Medulla oblongata (tissue), 1 donor: ENCODE measurements around the gene C1RL.

Experiments
- DNase-seq: peaks from one replicate; pipeline ENCODE4 v3.0.0-alpha.2; 2015; ENCODE audit errors: extremely low spot score

C1RL gene, protein sequence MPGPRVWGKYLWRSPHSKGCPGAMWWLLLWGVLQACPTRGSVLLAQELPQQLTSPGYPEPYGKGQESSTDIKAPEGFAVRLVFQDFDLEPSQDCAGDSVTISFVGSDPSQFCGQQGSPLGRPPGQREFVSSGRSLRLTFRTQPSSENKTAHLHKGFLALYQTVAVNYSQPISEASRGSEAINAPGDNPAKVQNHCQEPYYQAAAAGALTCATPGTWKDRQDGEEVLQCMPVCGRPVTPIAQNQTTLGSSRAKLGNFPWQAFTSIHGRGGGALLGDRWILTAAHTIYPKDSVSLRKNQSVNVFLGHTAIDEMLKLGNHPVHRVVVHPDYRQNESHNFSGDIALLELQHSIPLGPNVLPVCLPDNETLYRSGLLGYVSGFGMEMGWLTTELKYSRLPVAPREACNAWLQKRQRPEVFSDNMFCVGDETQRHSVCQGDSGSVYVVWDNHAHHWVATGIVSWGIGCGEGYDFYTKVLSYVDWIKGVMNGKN

DNA sequence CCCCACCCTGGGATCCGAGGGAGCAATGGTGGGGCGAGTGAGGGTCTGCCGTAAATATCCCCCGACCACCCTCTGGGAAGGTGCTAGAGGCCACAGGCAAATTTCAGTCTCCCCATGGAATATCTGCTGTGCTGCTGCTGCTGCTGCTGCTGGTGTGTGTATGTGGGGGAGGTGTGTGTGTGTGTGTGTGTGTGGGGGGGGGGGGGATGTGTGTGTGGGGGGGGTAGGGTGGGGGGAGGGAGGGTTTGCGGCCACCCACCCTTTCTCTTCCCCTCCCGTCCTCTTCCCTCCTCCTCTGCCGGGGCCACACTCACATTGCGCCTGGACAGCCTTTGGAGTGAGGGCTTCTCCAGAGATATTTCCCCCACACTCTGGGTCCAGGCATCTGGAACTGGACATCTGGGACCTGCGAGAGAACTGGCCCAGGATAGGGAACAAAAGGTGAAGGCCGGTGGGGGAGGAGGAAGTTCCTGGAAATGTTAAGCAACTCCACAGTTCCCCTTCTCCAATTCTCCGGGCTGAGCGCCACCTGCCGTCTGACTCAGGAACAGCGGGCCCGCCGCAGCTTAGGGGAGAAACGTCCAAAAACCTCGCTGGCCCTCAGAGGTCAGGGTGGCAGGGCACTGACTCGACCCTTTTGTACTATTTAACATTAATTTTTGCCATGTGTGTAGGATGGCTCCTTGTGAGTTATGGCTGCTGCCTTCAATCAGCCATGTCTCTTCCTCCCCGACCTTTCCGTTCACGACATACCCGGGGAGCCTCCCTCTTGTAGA lies at the start of gene C1RL:
Gene C1RL (minus strand): TSS at position 419 of the 776 bp plus-strand sequence. CDS start 34 bp downstream, at position 385.
- DNase-seq, result peak; percentile 83

DNA sequence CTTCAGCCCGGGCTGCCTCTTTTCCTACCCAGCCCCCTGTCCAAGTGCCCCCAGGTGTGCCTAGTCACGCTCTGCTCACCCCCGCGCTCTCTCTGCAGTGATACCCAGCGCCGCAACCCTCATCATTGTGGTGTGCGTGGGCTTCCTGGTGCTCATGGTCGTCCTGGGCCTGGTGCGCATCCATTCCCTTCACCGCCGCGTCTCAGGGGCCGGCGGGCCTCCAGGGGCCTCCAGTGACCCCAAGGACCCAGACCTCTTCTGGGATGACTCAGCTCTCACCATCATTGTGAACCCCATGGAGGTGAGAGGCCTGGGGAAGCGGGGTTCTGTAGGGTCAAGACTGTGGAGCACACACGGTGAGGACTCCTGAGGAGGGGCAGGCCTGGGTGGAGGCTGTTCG lies 48.4 kb upstream of the C1RL start:
- DNase-seq, result no peak

DNA sequence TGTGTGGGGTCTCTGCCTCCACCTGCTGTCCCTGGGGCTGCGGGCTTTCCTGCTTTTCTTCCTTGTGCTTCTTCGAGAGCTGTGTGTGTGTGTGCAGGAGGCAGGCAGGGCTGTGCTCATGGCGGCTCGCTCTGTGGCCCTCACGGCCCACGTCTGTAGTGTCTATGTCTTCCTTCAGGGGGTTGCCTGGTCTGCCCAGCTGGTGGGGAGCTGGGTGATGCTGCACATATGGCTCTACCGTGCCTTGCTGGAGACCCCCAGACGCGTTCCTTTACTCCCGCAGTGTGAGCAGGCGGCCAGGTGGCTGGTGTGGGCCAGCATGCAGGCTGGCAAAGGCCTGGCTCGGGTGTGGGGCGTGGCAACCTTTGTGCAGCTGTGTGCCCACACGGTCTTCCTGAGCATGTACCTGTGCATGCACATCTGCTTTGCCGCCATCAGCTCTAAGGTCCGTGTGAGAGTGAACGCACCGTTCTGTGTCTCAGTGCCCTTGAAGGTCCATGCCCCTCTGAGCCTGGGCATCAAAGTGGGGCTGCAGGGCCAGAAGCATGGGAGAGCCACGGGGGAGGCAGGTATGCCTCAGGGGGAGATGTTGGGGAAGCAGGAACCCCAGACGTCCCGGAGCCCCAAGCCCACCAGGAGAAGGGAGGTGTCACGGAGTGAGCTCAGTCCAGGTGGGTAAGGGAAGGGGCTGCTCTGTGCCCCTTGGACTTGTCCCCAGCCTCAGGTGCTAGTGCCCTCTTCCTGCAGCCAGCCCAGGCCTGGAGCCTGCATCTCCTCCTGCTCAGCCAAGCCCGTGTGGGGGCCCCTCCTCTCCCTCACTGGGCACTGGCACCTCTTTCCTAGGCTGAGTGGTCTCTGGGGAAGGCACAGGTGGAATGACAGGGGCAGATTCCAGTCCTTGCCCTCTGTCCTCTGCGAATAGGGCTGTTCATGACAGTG lies 47.5 kb upstream of the C1RL start:
- no peak for DNase-seq

DNA sequence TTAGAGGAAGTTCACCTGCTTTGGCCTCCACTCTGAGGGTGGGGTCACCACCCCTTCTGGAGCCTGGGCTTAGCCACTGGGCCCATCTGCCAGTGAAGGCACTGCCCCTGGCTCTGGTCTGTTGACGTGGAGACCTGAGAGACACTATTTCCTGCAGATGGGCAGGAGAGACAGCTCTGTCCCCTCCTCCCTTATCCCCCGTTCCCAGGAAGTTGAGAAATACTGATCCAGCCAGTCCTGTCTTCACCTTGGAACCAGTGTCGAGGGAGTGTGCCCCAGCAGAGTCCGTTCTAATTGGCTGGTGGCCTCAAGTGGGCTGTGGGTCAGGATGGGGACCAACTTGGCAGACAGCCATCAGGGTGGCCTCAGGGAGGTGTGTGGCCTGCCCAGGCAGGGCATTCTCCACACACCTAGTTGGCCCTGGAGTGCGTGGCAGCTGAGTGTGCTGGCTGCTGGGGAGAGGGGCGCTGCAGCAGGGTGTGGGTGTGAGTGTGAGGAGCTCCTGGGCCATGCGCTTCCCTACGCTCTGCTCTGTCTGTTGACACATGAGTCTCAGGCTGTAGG lies 46.5 kb upstream of the C1RL start:
- DNase-seq, result no peak

DNA sequence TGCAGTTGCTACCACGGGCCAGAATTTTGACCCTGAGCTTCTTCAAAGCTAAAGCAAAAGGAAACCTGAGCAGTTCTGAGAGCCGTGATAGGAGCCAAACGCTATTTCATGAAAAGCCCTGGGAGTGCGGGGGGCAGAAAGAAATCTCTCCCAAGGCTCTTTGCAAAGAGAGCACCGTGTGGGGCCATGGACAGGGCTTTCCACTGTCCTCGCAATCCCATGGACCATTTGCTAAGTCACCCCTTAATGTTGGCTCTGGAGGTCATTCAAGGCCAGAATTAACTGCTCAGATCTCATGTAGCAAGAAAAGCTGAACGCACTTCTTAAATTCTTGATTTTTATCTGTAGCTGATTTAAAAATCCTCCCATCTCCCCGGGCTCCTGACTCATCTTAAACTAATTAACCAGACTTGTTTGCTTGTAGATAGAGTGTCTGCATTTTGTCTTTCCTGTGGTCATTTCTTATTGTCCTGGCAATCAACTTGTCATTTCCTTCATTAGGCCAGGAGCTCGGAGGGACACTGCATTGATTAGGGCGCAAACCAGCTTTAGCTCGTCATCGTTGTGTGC lies 46.0 kb upstream of the C1RL start:
- DNase-seq, result no peak

DNA sequence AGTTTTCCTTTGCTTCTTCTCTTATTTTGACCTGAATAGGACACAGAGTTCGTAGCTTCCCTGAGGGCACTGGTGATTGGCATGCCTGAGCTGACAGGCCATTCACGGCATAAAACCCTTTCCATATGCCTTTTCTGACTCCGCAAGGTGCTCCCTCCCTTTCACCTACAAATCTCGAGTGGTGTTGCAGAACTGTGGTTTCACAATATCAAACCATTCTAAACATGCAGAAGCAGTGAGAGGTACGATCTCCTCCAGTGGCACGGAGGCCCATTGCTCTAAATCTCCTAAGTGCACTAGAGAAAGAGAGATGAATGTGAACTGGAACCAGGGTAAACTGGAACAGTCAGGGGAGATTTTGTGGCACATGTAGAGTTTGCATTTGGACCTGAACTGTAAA lies 45.0 kb upstream of the C1RL start:
- no peak for DNase-seq

DNA sequence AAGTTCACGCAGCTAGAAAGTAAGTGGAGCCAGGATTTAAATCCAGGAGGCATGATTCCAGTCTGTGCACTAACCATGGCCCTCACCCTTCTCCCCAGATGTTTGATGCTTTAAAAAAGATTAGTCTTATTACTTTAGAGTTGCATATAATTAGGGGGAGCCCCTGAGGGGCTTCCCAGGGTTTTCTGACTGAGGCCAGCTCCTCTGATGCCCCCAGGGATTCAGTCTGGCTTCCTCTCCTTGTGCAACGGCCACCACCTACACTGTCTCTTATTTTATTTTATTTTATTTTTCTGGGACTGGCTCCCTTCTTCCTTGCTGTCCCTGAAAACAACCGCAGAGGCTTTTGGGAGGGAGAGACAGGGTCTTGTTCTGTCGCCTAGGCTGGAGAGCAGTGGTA lies 43.8 kb upstream of the C1RL start:
- DNase-seq, result no peak

DNA sequence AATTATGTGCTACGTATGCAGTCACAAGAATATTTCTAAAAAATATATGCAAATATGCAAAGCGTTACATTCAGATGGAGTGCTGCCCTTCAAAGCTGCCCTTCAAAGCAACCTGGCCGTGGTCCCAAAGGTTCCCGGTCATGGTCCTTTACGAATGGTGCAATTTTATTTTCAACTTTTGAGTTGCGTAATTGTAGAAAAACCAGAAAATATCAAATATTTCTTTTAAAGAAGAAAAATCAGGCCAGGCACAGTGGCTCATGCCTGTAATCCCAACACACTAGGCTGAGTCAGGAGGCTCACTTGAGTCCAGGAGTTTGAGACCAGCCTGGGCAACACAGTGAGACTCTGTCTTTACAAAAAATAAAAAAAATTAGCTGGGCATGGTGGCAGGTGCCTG lies 42.5 kb upstream of the C1RL start:
- DNase-seq, result no peak

DNA sequence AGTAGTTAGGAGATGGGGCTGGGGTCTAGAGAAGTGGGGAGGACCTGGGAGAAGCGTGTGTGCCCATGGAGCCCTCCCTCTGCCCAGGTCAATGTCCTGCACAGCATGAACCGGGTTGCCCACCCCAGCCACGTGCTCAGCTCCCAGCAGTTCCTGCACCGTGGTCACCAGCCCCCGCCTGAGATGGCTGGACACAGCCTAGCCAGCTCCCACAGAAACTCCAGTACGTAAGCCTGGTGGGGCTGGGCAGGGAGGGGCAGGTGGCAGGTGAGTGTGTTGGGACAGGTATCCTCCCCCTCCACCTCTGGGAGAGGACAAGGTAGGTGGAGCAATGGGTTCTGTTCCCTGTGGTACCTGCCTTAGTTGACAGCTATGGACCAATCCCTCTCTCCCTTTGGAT lies 41.8 kb upstream of the C1RL start:
- no peak for DNase-seq

DNA sequence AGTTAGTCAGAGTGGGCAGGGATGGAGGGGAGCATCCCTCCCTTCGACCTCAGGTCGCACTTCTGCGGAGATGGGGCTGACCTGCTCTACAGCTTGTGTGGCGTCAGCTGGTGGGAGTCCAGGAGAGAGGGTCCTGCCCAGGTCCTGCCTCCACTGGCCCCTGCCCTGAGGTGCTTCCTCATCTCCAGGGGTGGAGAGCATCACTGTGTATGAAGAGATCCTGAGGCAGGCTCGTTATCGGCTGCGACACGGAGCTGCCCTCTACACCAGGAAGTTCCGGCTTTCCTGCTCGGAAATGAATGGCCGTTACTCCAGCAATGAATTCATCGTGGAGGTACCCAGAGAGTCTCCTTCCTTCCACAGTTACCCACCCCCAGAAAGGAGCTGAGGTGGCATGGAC lies 41.3 kb upstream of the C1RL start:
- DNase-seq, result no peak

DNA sequence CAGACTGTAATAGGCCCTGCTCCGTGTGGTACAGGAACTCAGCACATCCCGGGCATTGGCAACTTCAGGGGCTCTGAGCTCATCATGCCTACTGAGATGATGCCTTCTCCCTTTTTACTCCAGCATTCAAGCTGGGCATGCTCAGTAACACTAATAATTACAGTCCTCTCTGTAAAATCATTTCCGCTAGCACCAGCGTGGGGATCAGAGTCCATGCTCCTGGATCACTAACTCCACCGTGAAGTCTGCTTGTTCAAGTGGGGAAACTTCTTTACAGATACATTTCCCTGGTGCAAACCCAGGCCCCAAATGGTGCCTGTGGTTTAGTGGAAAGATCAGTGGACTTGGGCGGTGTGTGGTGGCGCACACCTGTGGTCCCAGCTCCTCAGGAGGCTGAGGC lies 37.9 kb upstream of the C1RL start:
- DNase-seq, result no peak

DNA sequence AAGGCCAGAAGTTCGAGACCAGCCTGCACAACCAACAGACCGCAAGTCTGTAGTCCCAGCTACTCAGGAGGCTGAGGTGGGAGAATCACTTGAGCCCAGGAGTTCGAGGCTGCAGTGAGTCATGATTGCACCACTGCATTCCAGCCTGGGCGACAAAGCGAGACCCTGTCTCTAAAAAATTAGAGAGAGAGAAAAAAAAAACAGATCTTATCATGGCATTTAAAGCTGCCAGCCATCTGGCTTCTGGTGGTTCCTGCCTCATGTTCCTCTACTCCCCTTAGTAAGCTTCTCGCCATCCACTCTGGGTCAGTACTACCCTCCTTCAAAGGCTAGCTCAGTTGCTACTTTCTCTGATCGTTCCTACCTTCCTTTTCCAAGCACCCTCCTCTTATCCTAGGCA lies 37.2 kb upstream of the C1RL start:
- no peak for DNase-seq

DNA sequence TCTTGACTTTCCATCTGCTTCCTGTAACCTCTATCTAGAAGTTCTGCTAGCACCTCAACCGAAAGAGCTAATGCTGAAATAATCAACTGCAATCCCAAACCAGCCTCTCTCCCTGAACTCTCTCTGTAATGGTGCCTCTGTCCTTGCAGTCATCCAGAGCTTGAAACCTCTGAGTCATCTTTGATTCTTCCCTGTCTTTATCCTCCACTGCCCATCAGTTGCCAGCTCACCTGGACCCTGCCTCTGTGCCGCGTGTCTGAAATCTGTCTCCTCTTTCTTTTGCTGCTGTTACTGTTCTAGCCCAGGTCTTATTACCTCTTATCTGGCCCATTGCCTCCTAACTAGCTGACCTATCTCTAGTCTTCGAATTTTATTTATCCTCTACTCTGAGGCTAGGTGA lies 36.7 kb upstream of the C1RL start:
- DNase-seq, result no peak

DNA sequence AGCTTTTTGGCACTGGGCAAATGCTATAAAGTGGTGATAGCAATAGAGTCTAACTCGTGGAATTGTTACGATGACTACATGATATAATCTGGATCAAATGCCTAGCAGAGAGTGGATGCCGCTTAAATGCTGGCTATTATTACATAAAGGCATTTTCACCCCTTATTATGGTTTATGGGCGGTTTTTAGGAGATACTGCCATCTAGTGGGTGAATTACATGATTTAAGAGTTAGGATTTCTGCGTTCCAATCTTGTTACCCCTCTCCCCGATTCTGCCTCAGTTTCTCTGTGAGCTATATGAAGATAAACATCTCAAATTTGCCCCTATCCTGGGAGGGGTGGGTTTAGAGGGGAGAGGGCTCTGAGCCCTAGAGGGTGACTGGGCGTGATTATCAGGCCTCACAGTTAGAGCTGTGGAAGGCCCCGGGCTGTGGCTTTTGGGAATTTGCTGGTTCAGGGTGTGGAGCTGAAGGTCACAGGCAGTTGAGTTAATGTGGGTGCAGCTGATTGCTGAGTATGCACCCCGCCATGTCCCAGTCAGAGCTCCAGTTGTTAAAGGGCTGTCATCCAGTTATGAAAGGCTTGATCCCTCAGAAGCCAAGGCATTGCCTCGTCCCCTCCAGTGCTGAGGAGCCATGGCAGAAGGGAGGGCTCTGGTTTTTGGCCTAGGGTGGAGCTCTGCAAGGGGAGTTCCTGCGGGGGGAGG lies 35.6 kb upstream of the C1RL start:
- DNase-seq, result peak; percentile 20

DNA sequence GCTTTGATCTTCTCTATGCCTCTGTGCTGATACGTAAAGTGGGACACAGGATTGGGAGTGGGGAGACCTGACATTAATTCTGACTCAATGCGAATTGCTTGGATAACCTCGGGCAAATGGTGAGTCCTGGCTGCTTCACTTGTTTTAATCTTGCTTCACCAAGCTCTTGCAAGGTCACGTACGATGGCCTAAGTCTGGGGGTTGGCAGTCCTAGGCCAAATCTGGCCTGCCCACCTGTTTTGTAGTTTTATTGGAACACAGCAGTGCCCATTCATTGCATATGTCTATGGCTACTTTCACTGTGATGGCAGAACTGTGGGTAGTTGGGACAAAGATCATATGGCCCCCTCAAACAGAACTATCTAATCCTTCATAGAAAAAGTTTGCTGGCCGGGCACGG lies 34.5 kb upstream of the C1RL start:
- no peak for DNase-seq

DNA sequence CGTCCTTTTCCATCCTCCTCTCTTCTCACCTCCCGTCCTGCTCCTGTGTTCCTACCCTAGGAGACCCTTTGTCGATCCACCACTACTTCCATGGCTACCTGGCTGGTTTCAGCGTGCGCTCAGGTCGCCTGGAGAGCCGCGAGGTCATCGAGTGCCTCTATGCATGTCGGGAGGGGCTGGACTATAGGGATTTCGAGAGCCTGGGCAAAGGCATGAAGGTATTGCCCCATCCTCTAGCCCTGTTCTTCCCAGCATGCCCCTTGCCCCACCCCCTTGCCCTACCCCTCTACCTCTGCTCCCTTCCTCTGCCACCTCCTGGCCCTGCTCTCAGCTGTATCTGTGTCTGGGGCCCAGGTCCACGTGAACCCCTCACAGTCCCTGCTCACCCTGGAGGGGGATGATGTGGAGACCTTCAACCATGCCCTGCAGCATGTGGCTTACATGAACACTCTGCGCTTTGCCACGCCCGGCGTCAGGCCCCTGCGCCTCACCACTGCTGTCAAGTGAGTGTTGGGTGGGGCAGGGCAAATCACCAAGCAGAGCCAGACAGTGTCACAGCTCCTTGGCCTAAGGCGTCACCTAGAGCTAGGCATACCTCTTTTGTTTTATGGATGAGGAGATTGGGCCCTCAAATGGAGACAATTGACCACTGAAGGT lies 33.9 kb upstream of the C1RL start:
- DNase-seq, result no peak

DNA sequence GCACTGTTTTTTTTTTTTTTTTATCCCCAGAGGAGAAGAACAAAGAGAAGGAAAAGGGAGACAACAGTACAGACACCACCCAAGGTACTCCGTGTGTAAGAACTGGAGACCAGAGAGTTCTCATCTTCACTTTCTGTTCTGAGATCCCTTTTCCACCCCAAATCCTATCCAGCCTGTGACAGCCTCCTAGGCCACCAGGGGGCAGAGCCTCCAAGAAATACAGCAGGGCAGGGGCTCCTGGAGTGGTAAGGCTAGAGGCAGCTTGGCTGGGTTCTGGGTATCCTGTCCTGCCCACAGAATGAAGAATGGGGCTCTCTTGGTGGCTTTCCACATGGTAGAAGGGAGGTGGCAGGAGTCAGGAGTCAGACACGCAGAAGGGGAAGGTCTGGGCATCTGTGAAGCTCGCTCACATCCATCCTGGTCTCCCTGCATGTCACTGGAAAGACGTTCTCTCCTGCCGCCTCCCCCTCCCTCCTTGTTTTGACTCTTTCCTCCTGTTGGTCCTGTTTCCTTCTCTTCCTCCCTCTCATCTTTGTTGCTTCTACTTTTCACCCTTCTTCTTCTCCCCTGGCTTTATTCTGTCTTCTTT lies 33.1 kb upstream of the C1RL start:
- DNase-seq, result peak; percentile 43

DNA sequence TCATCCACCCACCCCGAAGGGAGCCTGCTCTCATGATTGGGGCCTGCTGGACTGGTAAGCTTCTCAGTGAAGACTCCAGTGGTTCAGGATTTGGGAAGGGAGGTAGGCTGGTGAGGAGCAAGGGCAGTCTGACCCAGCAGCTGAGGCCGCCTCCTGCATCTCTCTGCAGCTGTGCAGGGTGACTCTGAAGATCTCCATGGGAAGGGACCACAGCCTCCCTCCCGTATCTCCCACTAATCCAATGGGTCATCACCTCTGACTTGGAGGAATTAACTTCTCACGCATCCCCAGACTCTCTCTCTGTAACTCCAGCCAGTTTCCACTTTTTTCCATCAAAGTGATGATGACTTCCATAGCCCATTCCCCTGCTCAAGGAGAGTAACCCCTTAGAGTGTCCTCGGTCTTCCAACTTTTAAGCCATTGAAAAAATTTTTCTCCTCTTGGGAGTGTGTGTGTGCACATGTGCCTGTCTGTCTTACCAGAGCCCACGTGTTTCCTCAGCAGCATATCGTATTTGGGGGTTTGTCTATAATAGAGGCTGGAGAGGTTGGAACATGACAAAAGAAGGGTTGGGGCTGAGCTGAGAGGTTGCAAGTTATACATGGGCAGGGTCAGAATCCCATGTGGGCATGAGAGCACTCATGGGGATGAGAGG lies 32.5 kb upstream of the C1RL start:
- DNase-seq, result no peak

DNA sequence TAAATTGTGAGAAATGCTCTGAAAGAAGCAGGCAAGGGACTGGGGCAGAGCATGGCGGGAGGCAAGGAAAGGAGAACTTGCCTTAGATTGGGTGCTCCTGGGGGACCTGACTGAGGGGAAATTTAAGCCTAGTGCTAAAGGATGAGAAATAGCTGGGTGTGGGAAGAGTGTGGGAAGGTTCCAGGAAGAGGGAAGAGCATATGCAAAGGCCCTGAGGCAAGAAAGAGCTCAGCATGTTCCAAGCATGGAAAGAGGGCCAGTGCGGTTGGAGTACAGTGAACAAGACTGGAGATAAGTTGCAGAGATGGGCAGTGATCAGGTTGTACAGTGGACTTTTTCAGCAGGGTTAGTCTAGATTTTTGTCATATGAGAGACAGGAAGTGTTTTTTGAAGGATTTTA lies 30.2 kb upstream of the C1RL start:
- DNase-seq, result no peak
